GM18951 (cell line): Measurements from ENCODE around the gene STARD10.

Experiments used
- POLR2A ChIP-seq: IDR thresholded peaks from 4 replicates; pipeline ENCODE4 v1.6.1; 2011; ENCODE audit warnings: mild to moderate bottlenecking; ENCODE audit not compliant: insufficient read length, insufficient read depth; ENCODE audit errors: extremely low read depth
- in situ Hi-C: fragments of 300-500 bp; cut with MboI; formaldehyde crosslinking; loops from one replicate; pipeline ENCODE4 v1.12.0; 2022; ENCODE audit warnings: low sequenced_read_pairs, mixed read lengths, inconsistent platforms; ENCODE audit not compliant: unreplicated experiment

The STARD10 gene

GRCh38 chr11:72766152-72766902 is 27.5 kb downstream of the STARD10 start:
- in situ Hi-C loops, result no loop called here
- TF ChIP-seq POLR2A, result no peak

- no peak for TF ChIP-seq POLR2A
- in situ Hi-C loops, result no loop called here
These were observed 29.3 kb downstream of the STARD10 start for GRCh38 chr11:72764503-72764902.

- no peak for TF ChIP-seq POLR2A
- in situ Hi-C loops, result no loop called here
These were observed 30.0 kb downstream of the STARD10 start for GRCh38 chr11:72763823-72764222.

- in situ Hi-C loops, result no loop called here
- TF ChIP-seq POLR2A, result no peak
These were observed 31.1 kb downstream of the STARD10 start for GRCh38 chr11:72762641-72763304.

GRCh38 chr11:72760539-72761405 is 33.1 kb downstream of the STARD10 start:
- TF ChIP-seq POLR2A, result no peak

GRCh38 chr11:72759468-72759985 is 34.3 kb downstream of the STARD10 start:
- in situ Hi-C loops, result no loop called here

More at GRCh38 chr11:72760539-72761405, 33.1 kb downstream of the STARD10 start:
- in situ Hi-C loops, result no loop called here

GRCh38 chr11:72758690-72759389 is 35.0 kb downstream of the STARD10 start:
- in situ Hi-C loops, result no loop called here
- no peak for TF ChIP-seq POLR2A

More at GRCh38 chr11:72759468-72759985, 34.3 kb downstream of the STARD10 start:
- no peak for TF ChIP-seq POLR2A

GRCh38 chr11:72758304-72758689 is 35.5 kb downstream of the STARD10 start:
- in situ Hi-C loops, result no loop called here
- no peak for TF ChIP-seq POLR2A

GRCh38 chr11:72755713-72756285 is 38.0 kb downstream of the STARD10 start:
- TF ChIP-seq POLR2A, result no peak
- in situ Hi-C loops, result no loop called here

- no peak for TF ChIP-seq POLR2A
- in situ Hi-C loops, result no loop called here
These were observed 39.2 kb downstream of the STARD10 start for GRCh38 chr11:72754544-72755155.

- TF ChIP-seq POLR2A, result no peak
- in situ Hi-C loops, result no loop called here
These were observed 39.7 kb downstream of the STARD10 start for GRCh38 chr11:72754149-72754543.
